Mammary epithelial cell (primary cell): Measurements from ENCODE around the gene COPS8.

Experiments
- CTCF ChIP-seq, 2 donors: IDR thresholded peaks in 1 of 2; conservative IDR thresholded peaks in 1 of 2; 2 replicates each; pipeline ENCODE4 v1.5.1; 2011 to 2012; ENCODE audit warnings: inconsistent platforms in 2 of 2, low read length in 2 of 2, mild to moderate bottlenecking in 2 of 2, control low read depth in 1 of 2, low read depth in 1 of 2; ENCODE audit not compliant: insufficient read depth in 1 of 2; ENCODE audit errors: extremely low read depth in 1 of 2
- EZH2 ChIP-seq: IDR thresholded peaks from 2 replicates; pipeline ENCODE4 v1.6.1; 2012; ENCODE audit warnings: low read length, inconsistent platforms, borderline replicate concordance

- TF ChIP-seq CTCF (conservative IDR thresholded peaks at IDR 0.05 in 1 of 2, IDR thresholded peaks at IDR 0.05 in 1 of 2; ENCODE audit: extremely low read depth in 1 of 2, insufficient read depth in 1 of 2, low read depth in 1 of 2, low read length in 2 of 2) (no peak), EZH2 (no peak)
Measured at GRCh38 chr2:237118025-237118424, 32.3 kb downstream of the COPS8 start.
